BJ (cell line): Measurements from ENCODE around the gene LRIG2. TPM values are rescaled to one million over a fixed set of nuclear protein-coding genes. Genes with fewer than 3 reads are reported as not detected.

Experiments used
- CTCF ChIA-PET: fragments of 350-600 bp; formaldehyde crosslinking; extraction: SDS; loops from one replicate; lab custom pipeline; 2021; ENCODE audit warnings: antibody characterized with exemption, inconsistent platforms; lab: Yijun Ruan, JAX
- POLR2A ChIA-PET: fragments of 300-600 bp; sonication (Branson Sonifier 250); formaldehyde crosslinking; extraction: SDS; loops from one replicate; lab custom pipeline; 2021; ENCODE audit warnings: antibody characterized with exemption; lab: Charles Lee
- DNase-seq: peaks from one replicate; pipeline ENCODE4 v3.0.0-alpha.2; 2011; ENCODE audit warnings: low read depth
- H3K27me3 ChIP-seq: 2 replicates; pipeline ENCODE4 v1.6.0; 2011; ENCODE audit warnings: low read length; ENCODE audit not compliant: control insufficient read depth, insufficient read depth
- H3K36me3 ChIP-seq: 2 replicates; pipeline ENCODE4 v1.5.1; 2011; ENCODE audit warnings: low read length; ENCODE audit not compliant: control insufficient read depth, insufficient read depth
- H3K4me3 ChIP-seq: 2 replicates; pipeline ENCODE4 v1.5.1; 2011; ENCODE audit warnings: low read depth, mild to moderate bottlenecking, control low read depth, low read length
- CTCF ChIP-seq: IDR thresholded peaks from 2 replicates; pipeline ENCODE4 v1.5.1; 2011; ENCODE audit warnings: low read depth, mild to moderate bottlenecking, control low read depth, inconsistent platforms, low read length, moderate library complexity; ENCODE audit not compliant: insufficient read depth
- polyA plus RNA-seq: library from polyadenylated mRNA; depleted of rRNA; stranded (reverse); fragments of >200 nt; gene quantifications from 2 replicates; pipeline ENCODE4 v1.2.3, GENCODE V29; 2011

Gene LRIG2
- polyA plus RNA-seq, 1 experiment = 5.3 TPM

- CTCF ChIA-PET = interaction anchor here (0.8 to 6.2 kb wide), 3 partner anchors 21 to 378 kb away, joined by 3 to 26 read pairs (median 4); partner anchors contain the start of gene LRIG2
- POLR2A ChIA-PET = no interaction called here
- H3K36me3 ChIP-seq = peaks cover 4% of the 10 kb centered on the region; the same call in 1 of the 2 replicates
Observed at GRCh38 chr1:113096493-113096892, 23.5 kb downstream of the LRIG2 start.

GRCh38 chr1:113101588-113101987 is 28.6 kb downstream of the LRIG2 start:
- H3K36me3 ChIP-seq = peaks cover 3% of the 10 kb centered on the region
- no peak for DNase-seq
- POLR2A ChIA-PET = no interaction called here
- no peaks in the 10 kb centered on the region for H3K27me3 ChIP-seq
- CTCF ChIA-PET = no interaction called here
- TF ChIP-seq CTCF = peak; percentile 5; the same call in 1 of the 2 replicates
- H3K4me3 ChIP-seq = no peak overlapping the region

More at GRCh38 chr1:113096493-113096892, 23.5 kb downstream of the LRIG2 start:
- no peak for TF ChIP-seq CTCF
- Histone ChIP-seq H3K27me3 (no peaks in the 10 kb centered on the region), H3K4me3 (no peak overlapping the region)
- DNase-seq = no peak

- Histone ChIP-seq H3K4me3 (no peak overlapping the region), H3K27me3 (no peaks in the 10 kb centered on the region), H3K36me3 (peaks cover 3% of the 10 kb centered on the region)
- DNase-seq = no peak
- POLR2A ChIA-PET = no interaction called here
- CTCF ChIA-PET = interaction anchor here (0.7 kb wide), 1 partner anchor 735 kb away, joined by 3 read pairs; no protein-coding TSS in a partner anchor
- TF ChIP-seq CTCF = no peak
Observed at GRCh38 chr1:113103048-113103447, 30.1 kb downstream of the LRIG2 start.

- POLR2A ChIA-PET = no interaction called here
- DNase-seq = no peak
- Histone ChIP-seq H3K27me3 (no peaks in the 10 kb centered on the region), H3K36me3 (peaks cover 3% of the 10 kb centered on the region), H3K4me3 (no peak overlapping the region)
- no peak for TF ChIP-seq CTCF
- CTCF ChIA-PET = interaction anchor here (1.3 kb wide), 1 partner anchor 388 kb away, joined by 3 read pairs; the partner anchor contains the start of gene PPM1J
Observed at GRCh38 chr1:113103977-113104376, 31.0 kb downstream of the LRIG2 start.

GRCh38 chr1:113106910-113107309 is 33.9 kb downstream of the LRIG2 start:
- H3K36me3 ChIP-seq = peaks cover 3% of the 10 kb centered on the region
- DNase-seq = no peak
- H3K4me3 ChIP-seq = no peak overlapping the region
- POLR2A ChIA-PET = no interaction called here
- CTCF ChIA-PET = no interaction called here
- H3K27me3 ChIP-seq = no peaks in the 10 kb centered on the region
- no peak for TF ChIP-seq CTCF
